ENCODE measurements around the gene MKNK2. TPM values are rescaled to one million over a fixed set of nuclear protein-coding genes. Genes with fewer than 3 reads are reported as not detected.
A peak's percentile ranks its signal among the peaks of the same experiment; 100 is the strongest.

The MKNK2 gene
- total and polyA plus RNA-seq, 10 of the 15 experiments (the other 5 are each of a cell fraction or from before 2014, with no cell fraction given), result 9.6 to 365 (median 69.9) TPM

GRCh38 chr19:2047449-2048103, 3.5 kb downstream of the MKNK2 start (continued):
- no peak for TF ChIP-seq PBX3 (IDR thresholded peaks at IDR 0.05; ENCODE audit: insufficient replicate concordance, low read depth, low read length)
- TF ChIP-seq SUZ12 (IDR thresholded peaks at IDR 0.05; ENCODE audit: unreplicated experiment), result no peak
- TF ChIP-seq HDAC6 (IDR thresholded peaks at IDR 0.05; ENCODE audit: unreplicated experiment), result no peak
- TF ChIP-seq SIX5 (IDR thresholded peaks at IDR 0.05; ENCODE audit: low read depth, low read length, severe bottlenecking), result no peak
- TF ChIP-seq REST (IDR thresholded peaks at IDR 0.05; ENCODE audit: low read depth, low read length), result no peak
- peak; percentile 65 for TF ChIP-seq POLR2A (IDR thresholded peaks at IDR 0.05; ENCODE audit: low read depth, low read length)
- no peak for TF ChIP-seq SREBF2 (IDR thresholded peaks at IDR 0.05; ENCODE audit: low read length)
- no peak for TF ChIP-seq YY1 (IDR thresholded peaks at IDR 0.05; ENCODE audit: low read depth, low read length)
- no peak for TF ChIP-seq ETV6 (conservative IDR thresholded peaks at IDR 0.05 in 1 of 2, IDR thresholded peaks at IDR 0.05 in 1 of 2; ENCODE audit: borderline replicate concordance in 1 of 2, low read depth in 1 of 2)
- peak; percentile 47; the same call in 1 of the 2 replicates for TF ChIP-seq POLR2AphosphoS5 (IDR thresholded peaks at IDR 0.05; ENCODE audit: low read length)
- TF ChIP-seq NKRF (conservative IDR thresholded peaks at IDR 0.05), result no peak
- TF ChIP-seq TCF12 (IDR thresholded peaks at IDR 0.05; ENCODE audit: low read depth, low read length), result peak; percentile 8; the same call in 1 of the 2 replicates
- TF ChIP-seq BRCA1 (IDR thresholded peaks at IDR 0.05; ENCODE audit: low read depth, low read length), result no peak
- no peak for TF ChIP-seq STAT3 (IDR thresholded peaks at IDR 0.05; ENCODE audit: low read depth, low read length)
- no peak for TF ChIP-seq RELA (IDR thresholded peaks at IDR 0.05; ENCODE audit: borderline replicate concordance, partially characterized antibody)
- TF ChIP-seq BHLHE40 (IDR thresholded peaks at IDR 0.05; ENCODE audit: borderline replicate concordance in 1 of 2, low read depth in 2 of 2, low read length in 1 of 2), result no peak
- peak; percentile 58; the same call in 1 of the 2 replicates for TF ChIP-seq POLR2AphosphoS2 (IDR thresholded peaks at IDR 0.05; ENCODE audit: low read depth, low read length)
- peak; percentile 62 for TF ChIP-seq NR2F1 (conservative IDR thresholded peaks at IDR 0.05)
- TF ChIP-seq USF2 (IDR thresholded peaks at IDR 0.05; ENCODE audit: borderline replicate concordance, low read depth, low read length), result no peak
- no peak for TF ChIP-seq CREM (IDR thresholded peaks at IDR 0.05; ENCODE audit: low read depth)
- TF ChIP-seq MLLT1 (IDR thresholded peaks at IDR 0.05), result no peak
- no peak for TF ChIP-seq RBBP5 (conservative IDR thresholded peaks at IDR 0.05)
